Fibroblast of skin of back (primary cell): ENCODE data around the gene LYVE1.

ENCODE experiments used
- DNase-seq: peaks from one replicate; pipeline ENCODE4 v3.0.0-alpha.2; 2013

Gene LYVE1

DNA sequence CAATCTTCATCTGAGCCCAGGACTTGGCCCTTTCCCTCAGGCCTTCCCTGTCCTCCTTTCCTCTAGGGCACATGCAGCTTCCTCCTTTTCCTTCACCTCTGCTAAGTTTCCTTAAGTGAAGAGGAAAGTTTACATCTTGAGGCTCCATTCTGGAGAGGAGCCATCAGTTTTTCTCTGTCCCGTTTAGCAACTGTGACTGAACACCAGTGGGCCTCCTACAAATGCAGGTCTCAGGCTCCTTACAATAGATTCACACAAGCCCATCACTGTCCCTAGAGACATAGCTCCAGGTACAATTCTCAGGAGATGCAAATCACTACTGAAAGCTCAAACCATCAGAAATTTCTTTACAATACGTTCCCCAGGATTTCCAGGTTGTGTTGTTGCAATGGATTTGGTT, 23.3 kb upstream of the LYVE1 start:
- DNase-seq: no peak

DNA sequence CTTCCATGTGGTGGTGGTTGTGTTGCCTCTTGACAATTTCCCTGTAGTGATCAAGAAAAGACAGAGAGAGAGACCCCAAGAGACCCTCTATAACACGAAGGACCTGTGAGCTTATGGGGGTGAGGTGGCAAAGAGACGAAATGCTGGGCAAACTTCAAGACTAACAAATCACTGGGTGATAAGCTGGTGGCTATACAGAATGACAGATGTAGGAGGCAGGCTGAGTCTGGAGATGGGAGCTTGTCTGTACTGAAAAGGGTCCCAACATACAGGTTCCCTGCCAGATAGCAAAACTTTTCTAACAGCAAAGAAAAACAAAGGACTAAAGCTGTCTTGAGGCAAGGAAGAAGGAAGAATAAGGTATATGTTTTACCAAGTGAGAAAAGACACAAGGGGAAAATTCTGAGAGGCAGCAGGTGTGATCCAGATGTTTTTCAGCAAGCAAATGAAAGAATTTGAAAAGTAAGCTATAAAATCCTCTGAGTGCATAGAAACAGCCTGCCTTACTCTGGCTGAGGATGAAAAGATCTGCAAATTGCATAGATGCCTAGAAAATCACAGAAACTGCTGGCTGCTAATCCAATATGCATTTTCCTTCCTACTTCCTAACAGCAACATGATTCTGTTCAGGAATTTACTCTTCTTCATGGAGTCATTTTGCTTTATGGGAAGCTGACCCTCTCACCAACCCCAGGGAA, 21.9 kb upstream of the LYVE1 start:
- DNase-seq: no peak

DNA sequence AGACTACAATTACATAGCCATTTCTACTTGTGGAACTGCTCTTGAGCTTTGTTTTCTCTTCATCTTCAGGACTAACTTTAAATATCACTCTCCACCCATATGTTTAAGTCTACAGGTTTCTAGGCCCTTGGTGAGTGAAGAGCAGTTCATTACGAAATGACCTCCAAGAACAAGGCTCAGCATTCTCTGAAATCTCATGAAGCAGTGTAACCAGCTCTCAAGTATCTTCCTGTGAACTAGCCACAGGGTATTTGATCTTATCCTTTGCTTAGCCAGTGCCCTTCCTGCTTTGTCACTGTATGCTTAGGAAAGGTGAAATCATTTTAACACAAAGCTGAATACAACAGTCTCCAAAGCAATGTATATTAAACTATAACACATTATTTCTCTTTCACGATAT, 20.4 kb upstream of the LYVE1 start:
- DNase-seq: no peak

DNA sequence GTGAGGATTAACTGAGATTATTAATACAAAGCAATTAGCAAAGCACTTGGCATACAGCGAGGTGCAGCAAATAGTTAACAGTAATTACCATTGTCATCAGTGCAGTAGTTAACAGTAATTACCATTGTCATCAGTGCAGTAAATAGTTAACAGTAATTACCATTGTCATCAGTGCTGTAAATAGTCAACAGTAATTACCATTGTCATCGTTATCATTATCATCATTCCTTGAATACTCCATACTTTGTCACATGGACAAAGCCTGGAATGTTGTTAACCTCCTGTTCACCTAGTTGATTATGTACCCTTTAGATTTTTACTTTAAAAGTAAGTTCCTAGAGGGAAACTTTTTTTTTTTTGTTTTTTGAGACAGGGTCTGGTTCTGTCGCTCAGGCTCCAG, 19.5 kb upstream of the LYVE1 start:
- no peak for DNase-seq

DNA sequence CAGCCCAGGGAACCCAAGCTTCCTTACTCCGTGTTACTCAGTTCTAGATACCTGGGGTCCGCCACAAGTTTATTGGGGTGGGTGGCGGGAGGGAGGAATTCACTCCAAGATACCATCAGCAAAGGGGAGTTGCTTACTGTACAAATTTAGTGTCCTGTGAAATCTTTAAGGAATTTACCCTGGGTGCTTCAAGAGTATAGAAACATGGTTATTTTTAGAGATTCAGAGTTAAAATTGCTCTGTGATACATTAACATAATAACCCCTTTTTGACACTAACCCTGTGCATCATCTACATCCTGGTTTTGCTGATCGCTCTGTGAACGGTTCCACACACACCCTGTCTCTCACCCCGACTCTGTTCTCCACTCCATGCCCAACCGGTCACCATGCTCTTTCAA, 18.9 kb upstream of the LYVE1 start:
- DNase-seq: peak; percentile 53

DNA sequence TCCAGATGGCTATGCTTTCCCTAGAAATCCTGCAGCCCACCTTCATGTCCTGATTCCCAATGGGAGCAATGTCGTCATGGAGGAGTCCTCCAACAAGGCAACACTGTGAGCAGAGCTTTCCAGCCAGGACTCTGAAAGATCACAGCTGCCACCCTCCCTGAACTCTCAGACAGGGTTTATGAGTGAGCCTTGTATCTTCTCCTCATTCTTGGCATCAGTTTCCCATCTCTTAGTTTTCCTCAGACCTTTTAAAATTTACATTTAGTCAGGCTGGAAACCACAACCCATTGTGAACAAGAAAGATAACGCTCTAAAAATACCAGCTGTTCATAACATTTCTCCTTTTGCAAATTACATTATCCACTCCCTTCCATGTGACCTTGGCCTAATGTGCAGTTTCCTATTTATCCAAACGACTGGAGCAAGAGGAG, 15.6 kb upstream of the LYVE1 start:
- DNase-seq: no peak

DNA sequence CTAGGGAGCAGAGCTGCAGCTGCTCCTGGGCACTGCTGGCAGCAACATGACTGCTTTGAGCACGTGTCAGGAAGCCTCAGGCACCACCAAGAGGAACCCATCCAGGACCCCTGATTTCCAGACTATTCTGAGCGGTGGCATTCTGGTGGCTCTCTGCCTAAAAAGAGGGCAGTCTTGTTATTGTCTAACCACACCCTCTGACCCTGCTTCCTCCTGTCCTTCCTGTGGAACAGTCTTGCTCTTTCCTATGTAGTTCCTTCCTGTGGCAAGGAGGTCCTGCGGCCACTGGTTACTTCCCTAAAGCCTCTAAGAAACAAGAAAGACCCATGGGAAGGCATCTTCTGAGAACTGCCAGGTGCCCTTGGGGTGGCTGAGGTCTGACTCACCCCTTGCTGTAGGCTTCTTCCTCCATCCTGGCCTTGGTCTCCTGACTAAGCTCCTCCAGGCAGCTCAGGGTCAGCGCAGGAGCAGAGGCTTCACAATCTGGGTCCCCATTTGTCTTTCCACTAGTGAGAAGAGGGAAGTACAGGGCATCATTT, 13.1 kb upstream of the LYVE1 start:
- no peak for DNase-seq

DNA sequence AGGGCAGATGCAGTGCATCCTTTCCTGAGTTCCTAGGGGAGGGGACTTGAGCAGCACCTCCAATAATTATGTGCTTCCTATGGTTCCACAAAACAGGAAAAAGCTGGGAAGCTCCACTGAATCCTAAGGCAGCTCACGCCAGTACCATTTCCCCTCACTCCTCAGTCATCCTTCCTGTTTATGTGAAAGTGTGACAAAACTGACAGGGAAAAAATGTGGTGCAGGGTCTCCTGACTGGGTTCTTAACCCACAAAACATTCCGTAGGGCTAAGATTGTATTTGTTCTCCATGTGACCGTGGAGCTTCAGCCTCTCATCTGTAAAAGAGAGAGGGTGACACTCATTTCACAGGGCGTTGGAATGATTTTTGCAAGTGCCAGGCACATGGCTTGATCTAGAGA, 12.2 kb upstream of the LYVE1 start:
- DNase-seq: no peak

DNA sequence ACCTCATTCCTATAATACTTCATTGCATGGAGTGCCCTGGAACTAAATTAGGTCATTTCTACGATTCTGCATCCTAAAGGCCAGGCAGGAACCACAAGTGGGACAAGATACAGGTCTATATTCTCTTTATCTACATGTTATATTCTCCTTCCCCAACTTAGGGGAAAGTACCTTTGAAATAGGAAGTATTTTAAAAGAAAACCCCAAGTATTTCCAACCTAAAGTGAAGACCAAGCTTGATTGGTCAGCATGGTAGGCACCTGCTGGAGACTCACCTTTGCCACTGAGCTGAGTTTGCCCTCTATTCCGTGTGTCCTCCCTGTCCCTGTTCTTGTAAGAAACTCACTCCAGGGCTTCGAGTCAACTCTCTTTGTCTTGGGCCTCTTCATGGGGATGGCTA, 11.2 kb upstream of the LYVE1 start:
- no peak for DNase-seq

DNA sequence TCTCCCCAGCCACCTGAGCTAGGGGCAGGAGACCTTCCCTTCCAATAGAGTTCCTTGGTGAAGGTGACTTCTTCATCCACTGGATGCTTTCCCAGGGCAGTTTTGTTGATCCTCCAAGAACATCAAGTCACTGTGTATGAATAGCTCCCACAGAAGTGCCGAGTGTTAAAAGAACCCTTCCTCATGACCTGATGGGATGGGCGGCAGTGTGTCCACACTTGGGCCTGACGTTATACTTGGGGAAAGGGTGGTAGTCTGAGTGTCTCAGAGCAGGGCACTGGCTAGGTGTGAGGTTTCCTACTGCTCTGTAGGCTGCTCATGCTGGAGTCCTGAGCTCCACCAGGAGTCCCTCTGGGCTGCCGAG, 7.6 kb upstream of the LYVE1 start:
- no peak for DNase-seq

DNA sequence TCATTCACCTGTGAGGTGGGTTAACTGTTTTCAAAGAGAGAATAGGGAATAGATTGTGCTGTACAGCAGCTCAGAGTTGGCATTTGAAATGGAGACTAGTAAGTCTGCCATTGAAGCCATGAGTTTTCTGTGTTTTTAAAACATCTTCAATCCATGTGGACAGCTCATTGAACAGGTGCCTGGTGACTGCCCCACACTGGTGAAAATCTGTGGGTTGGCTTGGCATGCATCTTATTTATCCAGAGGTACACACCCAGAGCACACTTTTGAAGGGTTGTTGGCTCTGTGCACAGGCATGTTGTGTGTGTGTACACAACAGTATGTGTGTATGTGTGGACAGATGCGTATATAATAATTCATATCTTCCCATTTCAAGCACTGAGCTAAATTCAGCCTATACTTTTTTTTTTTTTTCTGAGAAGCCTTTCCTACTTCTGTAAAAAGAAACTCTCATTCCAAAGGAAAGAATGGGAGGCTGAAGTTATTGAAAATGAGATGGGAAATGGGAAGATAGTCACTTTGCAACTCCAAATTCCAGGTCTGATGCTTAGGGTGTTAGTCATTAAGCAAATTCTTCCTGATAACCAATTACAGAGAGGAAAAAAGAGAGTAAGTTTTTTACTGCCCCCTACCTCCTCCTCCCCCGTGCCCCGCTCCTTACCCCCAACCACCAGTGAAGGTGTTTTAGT, 7.0 kb upstream of the LYVE1 start:
- peak; percentile 55 for DNase-seq

DNA sequence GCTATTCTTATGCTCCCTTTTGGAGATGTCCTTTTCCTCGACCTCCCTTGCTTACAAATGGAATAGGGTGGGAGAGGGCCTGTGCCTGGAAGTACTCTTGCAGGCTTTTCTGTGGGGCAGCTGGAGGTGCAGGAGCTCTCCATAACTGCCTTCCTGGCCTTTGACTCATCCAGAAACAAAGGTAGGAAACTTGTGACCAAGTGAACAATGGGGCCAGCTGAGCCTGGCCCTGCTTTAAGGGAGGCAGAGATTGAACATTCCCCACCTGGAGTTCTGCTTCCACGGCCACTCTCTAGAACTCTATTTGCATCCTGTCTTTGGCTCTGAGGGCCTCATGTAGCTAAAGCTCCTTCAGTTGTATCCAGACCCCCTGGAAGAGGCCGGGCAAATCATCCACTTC, 5.1 kb upstream of the LYVE1 start:
- DNase-seq: no peak

DNA sequence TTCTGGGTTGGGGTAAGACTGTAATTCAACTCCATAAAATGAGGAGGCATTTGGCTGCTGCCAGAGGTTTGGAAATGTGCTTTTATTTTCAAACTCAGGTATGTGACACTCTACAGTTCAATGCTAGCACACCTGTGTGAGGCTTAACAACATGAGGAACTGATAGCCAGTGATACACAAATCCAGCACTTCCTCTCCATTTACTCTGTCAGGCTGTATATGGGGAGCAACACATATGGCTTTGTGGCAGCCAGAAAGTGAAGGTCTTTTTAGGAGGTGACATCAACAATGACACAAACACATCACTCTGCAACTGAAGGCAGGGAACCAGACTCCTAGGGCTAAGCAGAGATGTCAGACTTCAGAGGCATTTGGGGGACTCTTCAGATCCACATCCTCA, 4.6 kb upstream of the LYVE1 start:
- no peak for DNase-seq

DNA sequence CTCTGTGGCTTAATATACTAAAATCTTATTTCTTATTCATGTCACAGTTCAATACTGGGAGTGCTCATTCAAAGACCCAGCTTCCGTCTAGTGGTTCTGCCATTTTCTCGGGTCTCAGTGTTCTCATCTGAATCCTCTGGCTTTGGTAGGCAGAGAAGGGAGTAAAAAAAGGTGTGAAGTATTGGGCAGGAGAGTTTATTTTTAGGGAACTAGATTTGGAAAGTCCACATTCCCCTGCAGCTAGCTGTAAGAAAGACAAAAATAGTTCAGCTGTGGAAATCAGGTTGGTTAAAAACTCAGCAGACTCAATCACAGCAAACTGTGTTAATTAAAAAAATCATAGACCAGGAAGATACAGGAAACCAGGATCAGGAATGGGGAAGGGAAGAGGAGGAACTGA, 4.1 kb upstream of the LYVE1 start:
- DNase-seq: no peak

DNA sequence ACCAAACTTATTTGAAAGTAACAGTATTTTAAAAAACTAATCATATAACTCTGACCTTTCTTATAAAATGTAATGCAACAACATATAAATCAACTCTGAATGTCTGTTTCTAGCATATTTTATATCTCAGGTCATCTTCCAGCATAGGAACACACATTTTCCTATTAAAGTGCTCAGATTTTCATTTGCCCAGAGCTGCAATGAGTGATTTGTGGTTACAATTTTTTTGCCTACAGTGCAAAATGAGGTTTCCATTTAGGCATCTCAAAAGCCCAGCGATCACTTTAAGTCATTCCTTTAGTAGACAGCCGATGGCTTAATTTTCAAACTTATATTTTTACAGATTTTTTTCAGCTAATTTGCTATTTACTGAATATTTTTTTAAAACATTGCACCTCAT, 1.0 kb downstream of the LYVE1 start:
- peak; percentile 35 for DNase-seq

DNA sequence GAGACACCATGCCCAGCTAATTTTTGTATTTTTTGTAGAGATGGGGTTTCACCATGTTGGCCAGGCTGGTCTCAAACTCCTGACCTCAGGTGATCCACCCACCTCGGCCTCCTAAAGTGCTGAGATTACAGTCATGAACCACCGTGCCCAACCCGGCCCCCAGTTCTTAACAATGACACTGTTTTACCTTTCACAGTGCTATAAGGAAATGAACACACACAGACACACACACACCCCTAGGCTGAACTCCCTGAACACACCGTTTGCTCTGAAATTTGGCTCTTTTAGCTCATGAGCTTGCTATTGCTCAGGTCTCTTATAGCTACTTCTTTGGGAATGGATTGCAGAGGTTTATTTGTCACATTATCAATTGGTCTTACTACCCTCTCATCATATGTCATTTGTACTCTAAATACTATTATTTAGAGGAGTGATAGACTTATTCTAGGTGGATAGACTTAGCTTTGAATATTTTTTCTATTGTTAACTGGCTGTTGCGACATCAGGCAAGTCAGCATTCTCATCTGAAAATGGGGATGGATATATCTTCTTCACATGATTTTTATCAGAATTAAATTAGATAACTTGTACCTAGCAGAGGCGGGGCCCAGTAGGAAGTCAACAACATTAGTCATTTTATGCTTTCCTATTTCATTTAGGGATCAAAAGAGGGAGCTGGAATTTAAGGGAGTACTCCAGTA, 2.1 kb downstream of the LYVE1 start:
- DNase-seq: no peak

DNA sequence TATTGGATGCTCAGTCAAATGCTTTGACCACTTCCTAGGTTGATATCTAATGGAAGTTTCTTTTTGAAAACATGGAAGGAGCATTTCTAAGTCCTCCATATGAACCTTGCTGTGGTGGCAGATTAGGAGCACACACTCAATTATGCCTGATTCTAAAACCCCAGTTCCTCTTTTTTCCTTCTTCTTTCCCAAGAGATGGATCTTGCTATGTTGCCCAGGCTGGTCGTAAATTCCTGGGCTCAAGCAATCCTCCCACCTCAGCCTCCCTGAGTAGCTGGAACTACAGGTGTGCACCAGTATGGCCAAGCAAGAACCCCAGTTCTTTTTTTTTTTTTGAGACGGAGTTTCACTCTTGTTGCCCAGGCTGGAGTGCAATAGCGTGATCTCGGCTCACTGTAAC, 3.0 kb downstream of the LYVE1 start:
- DNase-seq: no peak

DNA sequence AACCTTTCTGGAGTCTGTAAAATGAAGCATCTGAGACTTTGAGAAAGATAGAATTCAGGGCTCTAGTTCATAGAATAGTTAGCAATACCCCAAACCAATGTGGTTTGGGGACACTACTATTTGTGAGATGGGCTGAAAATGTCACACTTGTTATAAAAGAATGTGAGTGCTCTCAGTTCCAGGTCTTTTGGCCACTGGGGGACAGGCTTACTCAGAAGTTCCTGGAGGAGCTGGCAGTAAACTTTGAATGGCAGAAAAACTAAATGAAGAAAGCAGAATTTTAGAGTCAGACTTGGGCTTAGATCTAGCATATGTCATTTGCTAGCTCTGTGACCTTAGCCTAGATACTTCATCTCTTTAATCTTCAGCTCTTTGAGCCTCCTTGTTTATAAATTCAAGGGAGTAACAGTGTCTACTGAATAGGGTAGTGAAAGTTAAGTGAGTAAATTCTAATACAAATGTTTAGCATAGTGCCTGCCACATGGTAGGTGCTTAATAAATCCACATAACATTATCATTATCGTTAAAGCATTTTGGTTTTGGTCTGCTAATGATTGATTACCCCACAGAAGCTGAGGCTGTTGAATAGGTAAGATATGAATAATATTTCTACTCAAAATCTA, 3.7 kb downstream of the LYVE1 start:
- peak; percentile 37 for DNase-seq

DNA sequence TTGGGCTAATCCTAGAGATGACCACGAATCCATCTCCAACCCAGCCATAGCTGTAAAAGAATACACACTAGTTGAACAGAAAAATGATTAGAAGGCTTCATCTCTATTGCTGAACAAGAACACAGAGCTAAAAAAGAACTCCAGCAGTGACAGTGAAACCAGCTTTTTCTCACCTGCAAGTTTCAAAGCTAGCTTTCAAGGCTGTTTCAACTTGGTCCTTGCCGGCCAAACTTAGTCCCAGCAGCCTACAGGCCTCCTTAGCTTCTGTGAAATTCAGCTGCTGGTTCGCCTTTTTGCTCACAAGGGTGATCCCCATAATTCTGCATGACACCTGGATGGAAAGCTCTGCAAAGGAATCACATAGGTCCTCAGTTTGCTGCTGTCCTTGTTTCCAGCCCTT, 4.4 kb downstream of the LYVE1 start:
- no peak for DNase-seq

DNA sequence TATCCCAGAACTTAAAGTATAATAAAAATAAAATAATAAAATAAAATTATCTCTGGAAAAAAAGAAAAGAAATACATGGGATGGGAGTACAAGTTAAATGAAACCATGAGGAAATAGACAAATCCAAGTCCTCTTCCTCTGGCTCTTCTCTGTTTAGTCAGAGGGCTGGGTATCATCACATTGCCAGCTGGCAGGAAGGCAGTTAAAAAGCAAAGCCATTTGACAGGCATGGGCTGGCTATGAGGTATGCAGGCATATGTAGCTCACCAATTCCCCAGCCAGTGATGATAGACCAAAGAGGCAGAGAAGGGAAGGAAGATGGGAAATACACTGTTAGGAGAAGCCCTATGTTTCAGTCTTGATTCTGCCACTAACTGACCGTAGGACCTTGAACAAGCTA, 6.5 kb downstream of the LYVE1 start:
- no peak for DNase-seq

DNA sequence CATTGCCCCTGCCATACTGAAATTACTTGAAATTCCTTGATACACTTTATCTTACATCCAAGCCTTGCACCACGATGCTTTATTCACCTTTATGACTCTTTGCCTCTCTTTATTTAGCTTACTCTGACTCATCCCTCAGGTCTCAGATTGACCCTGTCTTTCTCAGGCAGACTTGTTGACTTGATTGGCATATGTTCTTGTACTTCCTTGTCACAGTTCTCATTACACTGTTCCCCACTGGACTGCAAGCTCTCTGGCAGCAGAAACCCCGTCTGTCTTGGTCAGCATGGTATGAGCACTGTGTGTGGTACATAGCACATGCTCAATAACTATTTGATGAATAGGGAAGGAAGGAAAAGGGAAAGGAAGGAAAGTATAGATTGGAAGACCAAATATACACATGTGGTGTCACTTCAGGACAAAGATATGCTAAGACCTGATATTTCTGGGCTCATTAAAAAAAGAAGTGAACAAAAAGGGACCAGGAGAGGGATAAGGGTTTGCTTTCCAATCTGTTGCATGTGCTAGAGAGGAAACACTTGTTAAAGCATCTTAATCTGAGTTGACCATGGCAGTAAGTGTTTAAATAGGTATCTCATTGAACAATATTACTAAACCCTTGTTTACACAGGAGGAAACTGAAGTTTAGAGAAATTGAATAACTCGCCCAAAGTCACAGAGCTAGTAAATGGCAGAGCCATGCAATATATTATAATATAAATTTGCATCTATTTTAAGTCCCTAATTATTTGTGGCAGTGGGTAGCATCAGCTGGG, 7.2 kb downstream of the LYVE1 start:
- no peak for DNase-seq

DNA sequence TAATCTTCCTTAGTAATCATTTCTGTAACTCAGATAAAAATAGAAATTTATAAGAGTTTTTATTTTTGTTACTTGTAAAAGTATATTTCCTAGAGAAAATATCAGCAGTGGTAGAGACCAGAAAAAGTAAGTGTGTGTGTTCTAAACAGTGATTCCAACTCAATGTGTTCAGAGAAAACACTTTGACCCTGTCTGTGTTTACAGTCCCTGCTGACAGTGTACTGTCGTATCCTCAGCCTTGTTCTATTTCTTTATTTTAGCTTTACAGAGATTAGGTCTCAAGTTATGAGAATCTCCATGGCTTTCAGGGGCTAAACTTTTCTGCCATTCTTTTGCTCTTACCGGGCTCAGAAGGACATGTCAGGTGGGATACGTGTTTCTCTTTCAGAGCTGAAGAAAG, 10.2 kb downstream of the LYVE1 start:
- DNase-seq: no peak

DNA sequence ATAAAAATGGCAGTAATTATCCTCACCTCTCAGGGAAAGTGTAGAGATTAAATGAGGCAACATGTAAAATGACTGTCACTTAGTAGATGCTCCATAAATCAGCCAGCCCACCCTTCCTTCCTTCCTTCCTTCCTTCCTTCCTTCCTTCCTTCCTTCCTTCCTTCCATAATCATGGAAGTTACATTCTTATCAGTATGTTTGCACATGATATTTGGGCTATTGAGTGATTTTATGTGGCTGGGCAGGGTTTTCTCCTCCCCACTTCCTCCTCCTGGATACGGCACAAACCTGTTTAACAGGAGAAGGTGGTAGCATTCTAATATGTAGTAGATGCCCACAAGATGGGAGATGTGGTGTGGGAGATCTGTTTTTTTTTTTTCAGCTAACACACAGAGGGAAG, 11.9 kb downstream of the LYVE1 start:
- no peak for DNase-seq
